Lower leg skin (tissue), 4 donors: Measurements from ENCODE around the gene PPARGC1A. TPM values are rescaled to one million over a fixed set of nuclear protein-coding genes. Genes with fewer than 3 reads are reported as not detected.

ENCODE experiments used
- DNase-seq, 2 donors: peaks; one replicate each; pipeline ENCODE4 v3.0.0-alpha.2; 2019; ENCODE audit warnings: low spot score in 2 of 2
- H3K4me3 ChIP-seq: fragments of 200-600 bp; sonication (generic); 2 replicates; pipeline ENCODE4 v1.5.1; 2017; ENCODE audit warnings: mild to moderate bottlenecking, low read depth; ENCODE audit not compliant: poor library complexity, severe bottlenecking
- CTCF ChIP-seq, 3 donors: fragments of 450-650 bp; IDR thresholded peaks; one replicate each; pipeline ENCODE4 v1.5.1; 2016; ENCODE audit warnings: antibody characterized with exemption in 3 of 3, mild to moderate bottlenecking in 3 of 3, moderate library complexity in 2 of 3
- POLR2A ChIP-seq, 2 donors: fragments of 450-650 bp; IDR thresholded peaks; one replicate each; pipeline ENCODE4 v1.6.1; 2016 to 2017; ENCODE audit warnings: antibody characterized with exemption in 2 of 2, mild to moderate bottlenecking in 1 of 2, moderate library complexity in 1 of 2
- WGBS, 2 donors: methylation state at CpG; one replicate each; pipeline ENCODE4 v1.1.5; 2018; 5-methylcytosine and 5-hydroxymethylcytosine counted together
- intact Hi-C: fragments of 100-400 bp; cut with DNase I; formaldehyde crosslinking; loops from one replicate; pipeline ENCODE4 v1.15.0; 2023; ENCODE audit warnings: low total_unique reads
- total RNA-seq, 4 donors: library from RNA; depleted of rRNA; stranded (reverse); fragments of >200 nt; gene quantifications; one replicate each; pipeline ENCODE4 v1.1.0, GENCODE V29; 2016

The PPARGC1A gene
- total RNA-seq, 4 donors from 2014 or later = 3.4 to 40.0 (median 14.1) TPM

- no peak overlapping the region for H3K4me3 ChIP-seq
- 69 to 83% methylated on average over 6 of the region's 6 CpGs for WGBS, 2 donors
- intact Hi-C loops = no loop called here
- DNase-seq = no peak
- TF ChIP-seq CTCF (IDR thresholded peaks at IDR 0.05) = no peak
- no peak for TF ChIP-seq POLR2A (IDR thresholded peaks at IDR 0.05)
Measured at GRCh38 chr4:23878246-23878891, 11.5 kb downstream of the PPARGC1A start.

GRCh38 chr4:23877758-23878229 lies 12.1 kb downstream of the PPARGC1A start:
- no peak for TF ChIP-seq CTCF (IDR thresholded peaks at IDR 0.05)
- TF ChIP-seq POLR2A (IDR thresholded peaks at IDR 0.05) = no peak
- no peak for DNase-seq
- no peak overlapping the region for H3K4me3 ChIP-seq
- 69 to 74% methylated on average over 2 of the region's 2 CpGs for WGBS, 2 donors
- intact Hi-C loops = no loop called here

GRCh38 chr4:23876418-23877089 lies 13.3 kb downstream of the PPARGC1A start:
- WGBS, 2 donors = 89 to 93% methylated on average over 3 of the region's 3 CpGs
- DNase-seq = no peak
- intact Hi-C loops = no loop called here
- no peak for TF ChIP-seq CTCF (IDR thresholded peaks at IDR 0.05)
- no peak for TF ChIP-seq POLR2A (IDR thresholded peaks at IDR 0.05)
- H3K4me3 ChIP-seq = no peak overlapping the region

GRCh38 chr4:23875317-23875716 lies 14.5 kb downstream of the PPARGC1A start:
- intact Hi-C loops = no loop called here

GRCh38 chr4:23874536-23874901 lies 15.3 kb downstream of the PPARGC1A start:
- intact Hi-C loops = no loop called here
- no peak for TF ChIP-seq POLR2A (IDR thresholded peaks at IDR 0.05)
- TF ChIP-seq CTCF (IDR thresholded peaks at IDR 0.05) = no peak
- H3K4me3 ChIP-seq = no peak overlapping the region
- DNase-seq = no peak
- WGBS, 2 donors = 83 to 89% methylated on average over 2 of the region's 2 CpGs

More at GRCh38 chr4:23875317-23875716, 14.5 kb downstream of the PPARGC1A start:
- DNase-seq = no peak
- no peak overlapping the region for H3K4me3 ChIP-seq
- WGBS, 2 donors = 94 to 96% methylated on average over 6 of the region's 6 CpGs
- TF ChIP-seq CTCF (IDR thresholded peaks at IDR 0.05) (no peak), POLR2A (IDR thresholded peaks at IDR 0.05) (no peak)
